NT2/D1 (cell line): ENCODE results near the gene DLG4.

Experiments used
- DNase-seq: peaks from one replicate; pipeline ENCODE4 v3.0.0-alpha.2; 2011; ENCODE audit warnings: low read depth, low spot score
- H3K27me3 ChIP-seq: 2 replicates; pipeline ENCODE4 v1.6.0; 2011; ENCODE audit warnings: mild to moderate bottlenecking; ENCODE audit not compliant: insufficient read length, insufficient read depth
- H3K36me3 ChIP-seq: 2 replicates; pipeline ENCODE4 v1.6.1; 2011; ENCODE audit warnings: mild to moderate bottlenecking, low read length, mixed read lengths; ENCODE audit not compliant: insufficient read depth, insufficient read length
- H3K4me1 ChIP-seq: 2 replicates; pipeline ENCODE4 v1.5.1; 2011; ENCODE audit not compliant: insufficient read depth, insufficient read length
- H3K4me3 ChIP-seq: 2 replicates; pipeline ENCODE4 v1.5.1; 2011; ENCODE audit warnings: low read depth; ENCODE audit not compliant: insufficient read length
- H3K9ac ChIP-seq: 2 replicates; pipeline ENCODE4 v1.6.0; 2011; ENCODE audit warnings: low read depth; ENCODE audit not compliant: insufficient read length
- H3K9me3 ChIP-seq: 2 replicates; pipeline ENCODE4 v1.5.1; 2011; ENCODE audit warnings: mild to moderate bottlenecking, low read length; ENCODE audit not compliant: insufficient read depth
- SUZ12 ChIP-seq: IDR thresholded peaks from 2 replicates; pipeline ENCODE4 v1.6.1; 2011; ENCODE audit not compliant: insufficient read length, insufficient read depth; ENCODE audit errors: extremely low read depth
- YY1 ChIP-seq: IDR thresholded peaks from 2 replicates; pipeline ENCODE4 v1.6.1; 2011; ENCODE audit not compliant: insufficient read length, insufficient read depth
- ZNF274 ChIP-seq: IDR thresholded peaks from 2 replicates; pipeline ENCODE4 v1.6.1; 2011; ENCODE audit warnings: mild to moderate bottlenecking, low read depth, low read length

Gene DLG4

GRCh38 chr17:7213895-7214299 lies 5.7 kb downstream of the DLG4 start:
- H3K4me1 ChIP-seq, result peaks cover 8% of the 10 kb centered on the region
- no peak overlapping the region for H3K4me3 ChIP-seq
- no peaks in the 10 kb centered on the region for H3K36me3 ChIP-seq
- H3K27me3 ChIP-seq, result no peaks in the 10 kb centered on the region
- H3K9me3 ChIP-seq, result no peaks in the 10 kb centered on the region
- peak; percentile 96 for DNase-seq
- no peak for TF ChIP-seq YY1
- TF ChIP-seq SUZ12, result no peak
- no peak for TF ChIP-seq ZNF274
- no peak overlapping the region for H3K9ac ChIP-seq

- Histone ChIP-seq H3K4me1 (peaks cover 12% of the 10 kb centered on the region), H3K27me3 (no peaks in the 10 kb centered on the region), H3K9me3 (no peaks in the 10 kb centered on the region), H3K9ac (peak overlapping the region; percentile 50), H3K36me3 (no peaks in the 10 kb centered on the region), H3K4me3 (no peak overlapping the region)
- TF ChIP-seq SUZ12, result no peak
- no peak for TF ChIP-seq YY1
- no peak for TF ChIP-seq ZNF274
- no peak for DNase-seq
These were observed 8.0 kb downstream of the DLG4 start for GRCh38 chr17:7211491-7212273.

GRCh38 chr17:7208754-7209460 lies 10.7 kb downstream of the DLG4 start:
- Histone ChIP-seq H3K4me1 (peaks cover 12% of the 10 kb centered on the region), H3K9ac (peak overlapping the region; percentile 50), H3K9me3 (no peaks in the 10 kb centered on the region), H3K27me3 (no peaks in the 10 kb centered on the region), H3K36me3 (peaks cover under 1% of the 10 kb centered on the region), H3K4me3 (no peak overlapping the region)
- TF ChIP-seq YY1, result no peak
- no peak for TF ChIP-seq SUZ12
- no peak for TF ChIP-seq ZNF274
- no peak for DNase-seq

GRCh38 chr17:7208027-7208571 lies 11.5 kb downstream of the DLG4 start:
- no peak for DNase-seq
- Histone ChIP-seq H3K9me3 (no peaks in the 10 kb centered on the region), H3K27me3 (no peaks in the 10 kb centered on the region), H3K4me1 (peaks cover 12% of the 10 kb centered on the region), H3K36me3 (peaks cover 8% of the 10 kb centered on the region), H3K4me3 (no peak overlapping the region), H3K9ac (peak overlapping the region; percentile 50)
- TF ChIP-seq YY1, result no peak
- no peak for TF ChIP-seq SUZ12
- TF ChIP-seq ZNF274, result no peak

GRCh38 chr17:7207120-7208001 lies 12.3 kb downstream of the DLG4 start:
- no peaks in the 10 kb centered on the region for H3K27me3 ChIP-seq
- no peak overlapping the region for H3K4me3 ChIP-seq
- peaks cover 16% of the 10 kb centered on the region for H3K36me3 ChIP-seq
- peaks cover 12% of the 10 kb centered on the region for H3K4me1 ChIP-seq
- H3K9me3 ChIP-seq, result no peaks in the 10 kb centered on the region
- TF ChIP-seq YY1 (no peak), SUZ12 (no peak), ZNF274 (no peak)
- H3K9ac ChIP-seq, result no peak overlapping the region
- no peak for DNase-seq

- no peak for DNase-seq
- Histone ChIP-seq H3K4me3 (no peak overlapping the region), H3K9ac (peak overlapping the region; percentile 32), H3K27me3 (no peaks in the 10 kb centered on the region), H3K4me1 (peaks cover 8% of the 10 kb centered on the region), H3K9me3 (no peaks in the 10 kb centered on the region), H3K36me3 (peaks cover 25% of the 10 kb centered on the region)
- no peak for TF ChIP-seq ZNF274
- TF ChIP-seq SUZ12, result no peak
- no peak for TF ChIP-seq YY1
These were observed 14.1 kb downstream of the DLG4 start for GRCh38 chr17:7205561-7205960.
